ENCODE results near the gene LIX1L. TPM values are rescaled to one million over a fixed set of nuclear protein-coding genes. Genes with fewer than 3 reads are reported as not detected.
A peak's percentile ranks its signal among the peaks of the same experiment; 100 is the strongest.

The LIX1L gene
- total and polyA plus RNA-seq, 10 donors = 11.0 to 52.9 (median 36.3) TPM

DNA sequence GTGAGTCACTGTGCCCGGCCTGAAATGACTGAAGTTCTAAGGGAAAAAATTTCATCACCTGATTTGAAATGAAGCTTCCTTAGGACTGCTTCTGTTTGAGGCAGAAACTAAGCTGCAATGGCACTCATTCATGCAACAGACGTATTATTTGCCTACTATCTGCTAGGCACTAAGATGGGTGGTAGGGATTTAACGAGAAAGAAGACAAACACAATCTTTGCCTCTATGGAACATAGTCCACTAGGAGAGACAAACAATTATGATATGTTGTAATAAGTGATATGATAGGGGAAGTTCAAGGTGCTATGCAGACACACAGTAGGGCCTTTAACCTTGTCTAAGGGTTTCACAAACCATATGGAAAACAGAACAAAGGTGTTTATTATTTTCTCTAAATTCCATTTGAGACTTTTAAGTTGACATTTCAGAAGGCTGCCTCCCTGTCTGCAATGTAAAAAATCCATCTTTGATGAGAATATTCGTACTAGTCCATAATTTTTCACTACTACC is 11.3 kb downstream of the LIX1L start:
- H3K27me3 ChIP-seq (replicated peaks in 1 of 7) = no peaks in the 10 kb centered on the region
- TF ChIP-seq POLR2AphosphoS5 (IDR thresholded peaks at IDR 0.05) (no peak), POLR2A (IDR thresholded peaks at IDR 0.05) (no peak)
- TF ChIP-seq, protein P1, sequence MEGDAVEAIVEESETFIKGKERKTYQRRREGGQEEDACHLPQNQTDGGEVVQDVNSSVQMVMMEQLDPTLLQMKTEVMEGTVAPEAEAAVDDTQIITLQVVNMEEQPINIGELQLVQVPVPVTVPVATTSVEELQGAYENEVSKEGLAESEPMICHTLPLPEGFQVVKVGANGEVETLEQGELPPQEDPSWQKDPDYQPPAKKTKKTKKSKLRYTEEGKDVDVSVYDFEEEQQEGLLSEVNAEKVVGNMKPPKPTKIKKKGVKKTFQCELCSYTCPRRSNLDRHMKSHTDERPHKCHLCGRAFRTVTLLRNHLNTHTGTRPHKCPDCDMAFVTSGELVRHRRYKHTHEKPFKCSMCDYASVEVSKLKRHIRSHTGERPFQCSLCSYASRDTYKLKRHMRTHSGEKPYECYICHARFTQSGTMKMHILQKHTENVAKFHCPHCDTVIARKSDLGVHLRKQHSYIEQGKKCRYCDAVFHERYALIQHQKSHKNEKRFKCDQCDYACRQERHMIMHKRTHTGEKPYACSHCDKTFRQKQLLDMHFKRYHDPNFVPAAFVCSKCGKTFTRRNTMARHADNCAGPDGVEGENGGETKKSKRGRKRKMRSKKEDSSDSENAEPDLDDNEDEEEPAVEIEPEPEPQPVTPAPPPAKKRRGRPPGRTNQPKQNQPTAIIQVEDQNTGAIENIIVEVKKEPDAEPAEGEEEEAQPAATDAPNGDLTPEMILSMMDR (IDR thresholded peaks at IDR 0.05 in 8 of 11, conservative IDR thresholded peaks at IDR 0.05 in 3 of 11) = no peak

DNA sequence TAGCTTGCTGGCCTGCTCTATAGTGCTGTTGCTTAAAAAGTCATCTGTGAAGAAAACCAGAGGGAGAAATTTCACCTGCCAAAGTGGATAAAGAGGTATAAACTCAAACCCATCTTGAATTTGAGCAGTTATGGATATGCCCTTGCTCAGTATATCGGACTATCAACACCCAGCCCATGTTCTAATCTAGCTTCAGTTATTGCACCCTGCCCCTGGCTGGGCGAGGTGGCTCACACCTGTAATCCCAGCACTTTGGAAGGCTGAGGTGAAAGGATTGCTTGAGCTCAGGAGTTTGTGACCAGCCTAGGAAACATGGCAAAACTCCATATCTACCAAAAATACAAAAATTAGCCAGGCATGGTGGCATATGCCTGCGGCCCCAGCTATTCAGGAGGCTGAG is 13.3 kb downstream of the LIX1L start:
- intact Hi-C loops (cut with DNase I; ENCODE audit: low total_unique reads) = no loop called here
- peaks cover 0 to 25% (median 7%) of the 10 kb centered on the region in 6 donors for H3K4me1 ChIP-seq
- 78 to 99% (median 97%) methylated on average over 3 of the region's 3 CpGs for WGBS, 5 donors
- H3K4me3 ChIP-seq = no peak overlapping the region
- TF ChIP-seq, protein P1 (IDR thresholded peaks at IDR 0.05 in 8 of 11, conservative IDR thresholded peaks at IDR 0.05 in 3 of 11) = no peak
- TF ChIP-seq POLR2AphosphoS5 (IDR thresholded peaks at IDR 0.05) (no peak), POLR2A (IDR thresholded peaks at IDR 0.05) (no peak)
- no peak for DNase-seq
- no peak overlapping the region for H3K27ac ChIP-seq
- H3K36me3 ChIP-seq = peaks cover 0 to 88% (median 30%) of the 10 kb centered on the region in 6 donors
- H3K9me3 ChIP-seq = no peaks in the 10 kb centered on the region
- H3K27me3 ChIP-seq (replicated peaks in 1 of 7) = no peaks in the 10 kb centered on the region

More for the DNA sequence above, 11.3 kb downstream of the LIX1L start:
- Histone ChIP-seq H3K36me3 (peaks cover 0 to 87% (median 20%) of the 10 kb centered on the region in 6 donors), H3K4me1 (peaks cover 0 to 41% (median 16%) of the 10 kb centered on the region in 6 donors), H3K9me3 (no peaks in the 10 kb centered on the region), H3K4me3 (no peak overlapping the region), H3K27ac (no peak overlapping the region)
- WGBS, 5 donors = 93 to 96% (median 94%) methylated on average over 4 of the region's 4 CpGs
- intact Hi-C loops (cut with DNase I; ENCODE audit: low total_unique reads) = no loop called here
- no peak for DNase-seq

DNA sequence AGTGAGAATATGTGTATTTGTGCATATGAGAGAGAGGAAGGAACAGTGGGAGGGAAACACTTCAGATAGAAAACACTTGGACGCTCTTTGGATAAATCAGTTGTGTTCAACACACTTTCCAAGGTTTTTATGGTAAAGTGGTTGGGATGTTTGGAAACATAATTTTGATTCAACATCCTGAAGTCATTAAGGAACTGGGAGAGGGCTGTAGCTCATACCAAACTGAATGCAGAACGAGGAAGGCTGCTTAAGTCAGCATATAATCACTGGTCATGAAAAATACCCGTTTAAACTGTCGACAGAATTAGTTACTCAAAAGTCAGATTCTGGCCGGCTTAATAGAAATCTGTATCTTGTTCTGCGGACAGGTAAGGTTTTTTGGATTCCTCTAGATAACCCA is 14.9 kb downstream of the LIX1L start:
- TF ChIP-seq, protein P1 (IDR thresholded peaks at IDR 0.05 in 8 of 11, conservative IDR thresholded peaks at IDR 0.05 in 3 of 11) = no peak
- TF ChIP-seq POLR2AphosphoS5 (IDR thresholded peaks at IDR 0.05) = no peak
- TF ChIP-seq POLR2A (IDR thresholded peaks at IDR 0.05) = no peak
- no peaks in the 10 kb centered on the region for H3K27me3 ChIP-seq (replicated peaks in 1 of 7)
- peak overlapping the region in 6 of 8 donors; percentile 16 to 66 (median 48) for H3K27ac ChIP-seq
- DNase-seq = no peak
- intact Hi-C loops (cut with DNase I; ENCODE audit: low total_unique reads) = no loop called here
- H3K4me1 ChIP-seq = peaks cover 0 to 20% (median 4%) of the 10 kb centered on the region in 6 donors
- peaks cover 0 to 95% (median 30%) of the 10 kb centered on the region in 6 donors for H3K36me3 ChIP-seq
- no peaks in the 10 kb centered on the region for H3K9me3 ChIP-seq
- 69 to 83% (median 76%) methylated on average over 6 of the region's 6 CpGs for WGBS, 5 donors
- no peak overlapping the region for H3K4me3 ChIP-seq

DNA sequence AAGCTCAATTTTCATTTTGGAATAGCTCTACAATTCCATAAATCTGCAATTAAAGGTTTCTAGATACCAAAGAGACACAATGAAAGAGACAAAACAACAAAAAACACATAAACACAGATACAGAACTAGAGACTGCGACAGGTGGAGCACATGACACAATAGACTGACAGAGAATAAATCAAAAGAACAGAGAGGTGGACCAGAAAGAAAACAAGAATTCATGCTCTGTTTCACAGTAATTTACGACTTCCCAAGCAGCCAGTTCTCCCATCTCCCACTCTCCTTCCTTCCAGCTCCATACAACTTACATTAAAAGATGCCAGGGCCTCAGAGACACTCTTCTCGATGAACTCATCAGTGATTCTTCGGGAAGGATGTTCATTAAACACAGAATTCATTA is 15.4 kb downstream of the LIX1L start:
- intact Hi-C loops (cut with DNase I; ENCODE audit: low total_unique reads) = no loop called here
- 73 to 91% (median 79%) methylated on average over 4 of the region's 4 CpGs for WGBS, 5 donors
- DNase-seq = no peak
- TF ChIP-seq POLR2AphosphoS5 (IDR thresholded peaks at IDR 0.05) = no peak
- TF ChIP-seq, protein P1 (IDR thresholded peaks at IDR 0.05 in 8 of 11, conservative IDR thresholded peaks at IDR 0.05 in 3 of 11) = no peak
- TF ChIP-seq POLR2A (IDR thresholded peaks at IDR 0.05) = no peak
- Histone ChIP-seq H3K4me3 (no peak overlapping the region), H3K36me3 (peaks cover 0 to 97% (median 30%) of the 10 kb centered on the region in 6 donors), H3K9me3 (no peaks in the 10 kb centered on the region), H3K27me3 (replicated peaks in 1 of 7) (no peaks in the 10 kb centered on the region), H3K4me1 (peaks cover 0 to 25% (median 7%) of the 10 kb centered on the region in 6 donors), H3K27ac (peak overlapping the region in 5 of 8 donors; percentile 4 to 66 (median 56))

All from spleen (tissue), 11 donors.